ENCODE measurements around the gene ZNF655. TPM values are rescaled to one million over a fixed set of nuclear protein-coding genes. Genes with fewer than 3 reads are reported as not detected.

The ZNF655 gene
- total and polyA plus RNA-seq, 2 experiments from 2014 or later = 20.6 to 55.8 TPM

DNA sequence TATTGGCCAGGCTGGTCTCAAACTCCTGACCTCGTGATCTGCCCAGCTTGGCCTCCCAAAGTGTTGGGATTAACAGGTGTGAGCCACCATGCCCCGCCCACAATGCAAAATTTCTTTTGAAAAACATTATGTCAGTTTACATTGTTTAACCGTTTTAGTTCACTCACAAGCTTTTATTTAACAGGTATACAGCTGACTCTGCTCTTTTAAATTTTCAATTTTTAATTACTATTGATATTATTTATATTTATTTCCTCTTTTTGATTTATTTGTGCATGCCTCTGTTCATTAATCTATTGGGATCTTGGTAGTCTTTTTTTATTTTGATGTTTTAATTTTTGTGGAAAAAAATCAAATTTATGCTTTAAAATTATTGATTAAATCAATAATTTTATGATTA, 37.0 kb upstream of the ZNF655 start:
- no peak overlapping the region for H3K27ac ChIP-seq (ENCODE audit: low read depth)
- ATAC-seq (no peak), DNase-seq (ENCODE audit: low spot score) (no peak)
- Mint-ChIP-seq H3K27me3 (ENCODE audit: insufficient read depth, low read depth, poor library complexity) (peaks cover 1% of the 10 kb centered on the region), H3K9me3 (no peaks in the 10 kb centered on the region; the same call in 2 of the 3 replicates), H3K27ac (no peak overlapping the region), H3K4me1 (no peaks in the 10 kb centered on the region), H3K36me3 (ENCODE audit: low read depth) (peaks cover 47% of the 10 kb centered on the region), H3K4me3 (no peak overlapping the region)
- H3K4me2 ChIP-seq = no peak overlapping the region
- H3K9me2 ChIP-seq (ENCODE audit: insufficient read depth) = no peaks in the 10 kb centered on the region
- no peaks in the 10 kb centered on the region; the same call in 1 of the 2 replicates for H3F3A ChIP-seq (replicated peaks; ENCODE audit: low read depth)
- H3K4me1 ChIP-seq (ENCODE audit: insufficient read depth) = no peaks in the 10 kb centered on the region
- no peaks in the 10 kb centered on the region for H3K27me3 ChIP-seq (ENCODE audit: insufficient read depth)
- TF ChIP-seq, protein P1, sequence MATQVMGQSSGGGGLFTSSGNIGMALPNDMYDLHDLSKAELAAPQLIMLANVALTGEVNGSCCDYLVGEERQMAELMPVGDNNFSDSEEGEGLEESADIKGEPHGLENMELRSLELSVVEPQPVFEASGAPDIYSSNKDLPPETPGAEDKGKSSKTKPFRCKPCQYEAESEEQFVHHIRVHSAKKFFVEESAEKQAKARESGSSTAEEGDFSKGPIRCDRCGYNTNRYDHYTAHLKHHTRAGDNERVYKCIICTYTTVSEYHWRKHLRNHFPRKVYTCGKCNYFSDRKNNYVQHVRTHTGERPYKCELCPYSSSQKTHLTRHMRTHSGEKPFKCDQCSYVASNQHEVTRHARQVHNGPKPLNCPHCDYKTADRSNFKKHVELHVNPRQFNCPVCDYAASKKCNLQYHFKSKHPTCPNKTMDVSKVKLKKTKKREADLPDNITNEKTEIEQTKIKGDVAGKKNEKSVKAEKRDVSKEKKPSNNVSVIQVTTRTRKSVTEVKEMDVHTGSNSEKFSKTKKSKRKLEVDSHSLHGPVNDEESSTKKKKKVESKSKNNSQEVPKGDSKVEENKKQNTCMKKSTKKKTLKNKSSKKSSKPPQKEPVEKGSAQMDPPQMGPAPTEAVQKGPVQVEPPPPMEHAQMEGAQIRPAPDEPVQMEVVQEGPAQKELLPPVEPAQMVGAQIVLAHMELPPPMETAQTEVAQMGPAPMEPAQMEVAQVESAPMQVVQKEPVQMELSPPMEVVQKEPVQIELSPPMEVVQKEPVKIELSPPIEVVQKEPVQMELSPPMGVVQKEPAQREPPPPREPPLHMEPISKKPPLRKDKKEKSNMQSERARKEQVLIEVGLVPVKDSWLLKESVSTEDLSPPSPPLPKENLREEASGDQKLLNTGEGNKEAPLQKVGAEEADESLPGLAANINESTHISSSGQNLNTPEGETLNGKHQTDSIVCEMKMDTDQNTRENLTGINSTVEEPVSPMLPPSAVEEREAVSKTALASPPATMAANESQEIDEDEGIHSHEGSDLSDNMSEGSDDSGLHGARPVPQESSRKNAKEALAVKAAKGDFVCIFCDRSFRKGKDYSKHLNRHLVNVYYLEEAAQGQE (IDR thresholded peaks at IDR 0.05; ENCODE audit: unreplicated experiment) = no peak
- no peak for TF ChIP-seq ZNF331 (CRISPR knock-in tag; IDR thresholded peaks at IDR 0.05; ENCODE audit: low read depth)
- no peak for TF ChIP-seq ZNF114 (CRISPR knock-in tag; IDR thresholded peaks at IDR 0.05)
- TF ChIP-seq, protein P2, sequence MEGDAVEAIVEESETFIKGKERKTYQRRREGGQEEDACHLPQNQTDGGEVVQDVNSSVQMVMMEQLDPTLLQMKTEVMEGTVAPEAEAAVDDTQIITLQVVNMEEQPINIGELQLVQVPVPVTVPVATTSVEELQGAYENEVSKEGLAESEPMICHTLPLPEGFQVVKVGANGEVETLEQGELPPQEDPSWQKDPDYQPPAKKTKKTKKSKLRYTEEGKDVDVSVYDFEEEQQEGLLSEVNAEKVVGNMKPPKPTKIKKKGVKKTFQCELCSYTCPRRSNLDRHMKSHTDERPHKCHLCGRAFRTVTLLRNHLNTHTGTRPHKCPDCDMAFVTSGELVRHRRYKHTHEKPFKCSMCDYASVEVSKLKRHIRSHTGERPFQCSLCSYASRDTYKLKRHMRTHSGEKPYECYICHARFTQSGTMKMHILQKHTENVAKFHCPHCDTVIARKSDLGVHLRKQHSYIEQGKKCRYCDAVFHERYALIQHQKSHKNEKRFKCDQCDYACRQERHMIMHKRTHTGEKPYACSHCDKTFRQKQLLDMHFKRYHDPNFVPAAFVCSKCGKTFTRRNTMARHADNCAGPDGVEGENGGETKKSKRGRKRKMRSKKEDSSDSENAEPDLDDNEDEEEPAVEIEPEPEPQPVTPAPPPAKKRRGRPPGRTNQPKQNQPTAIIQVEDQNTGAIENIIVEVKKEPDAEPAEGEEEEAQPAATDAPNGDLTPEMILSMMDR (conservative IDR thresholded peaks at IDR 0.05; ENCODE audit: low read depth in 2 of 2) = no peak
- TF ChIP-seq NANOG (IDR thresholded peaks at IDR 0.05; ENCODE audit: borderline replicate concordance) = no peak
- no peak for TF ChIP-seq EZH2 (IDR thresholded peaks at IDR 0.05; ENCODE audit: low read depth, unreplicated experiment)
- TF ChIP-seq EZH2phosphoT487 (IDR thresholded peaks at IDR 0.05; ENCODE audit: unreplicated experiment) = no peak
- TF ChIP-seq JUNB (IDR thresholded peaks at IDR 0.05; ENCODE audit: unreplicated experiment) = no peak
- TF ChIP-seq STAT1 (IDR thresholded peaks at IDR 0.05; ENCODE audit: unreplicated experiment) = no peak
- TF ChIP-seq POLR2AphosphoS5 (IDR thresholded peaks at IDR 0.05; ENCODE audit: low read depth) = no peak
- TF ChIP-seq, protein P3, sequence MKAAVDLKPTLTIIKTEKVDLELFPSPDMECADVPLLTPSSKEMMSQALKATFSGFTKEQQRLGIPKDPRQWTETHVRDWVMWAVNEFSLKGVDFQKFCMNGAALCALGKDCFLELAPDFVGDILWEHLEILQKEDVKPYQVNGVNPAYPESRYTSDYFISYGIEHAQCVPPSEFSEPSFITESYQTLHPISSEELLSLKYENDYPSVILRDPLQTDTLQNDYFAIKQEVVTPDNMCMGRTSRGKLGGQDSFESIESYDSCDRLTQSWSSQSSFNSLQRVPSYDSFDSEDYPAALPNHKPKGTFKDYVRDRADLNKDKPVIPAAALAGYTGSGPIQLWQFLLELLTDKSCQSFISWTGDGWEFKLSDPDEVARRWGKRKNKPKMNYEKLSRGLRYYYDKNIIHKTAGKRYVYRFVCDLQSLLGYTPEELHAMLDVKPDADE (IDR thresholded peaks at IDR 0.05) = no peak
- no peak for TF ChIP-seq CREB1 (CRISPR knock-in tag; IDR thresholded peaks at IDR 0.05; ENCODE audit: low read depth)
- no peak for TF ChIP-seq ZNF462 (CRISPR knock-in tag; IDR thresholded peaks at IDR 0.05)
- H3K79me2 ChIP-seq (replicated peaks; ENCODE audit: insufficient read depth) = no peaks in the 10 kb centered on the region
- no peak overlapping the region for H2AFZ ChIP-seq
- H4K20me1 ChIP-seq (replicated peaks; ENCODE audit: insufficient read depth) = no peaks in the 10 kb centered on the region; the same call in none of the 2 replicates
- no peak overlapping the region for H3K4me3 ChIP-seq
- no peaks in the 10 kb centered on the region; the same call in none of the 2 replicates for H3K36me3 ChIP-seq (ENCODE audit: insufficient read depth)

Data from GM23338 (cell line).